A673 (cell line): ENCODE measurements around the gene RASIP1. TPM values are rescaled to one million over a fixed set of nuclear protein-coding genes. Genes with fewer than 3 reads are reported as not detected.

Experiments
- BruUV-seq: library from RNA; stranded (reverse); fragments of 400-500 nt; replicated peaks from 2 replicates; lab custom pipeline; 2021; lab: Mats Ljungman, UMichigan
- CTCF ChIA-PET: fragments of 300-600 bp; sonication (Branson Sonifier 250); formaldehyde crosslinking; loops from one replicate; lab custom pipeline; 2022; ENCODE audit warnings: antibody characterized with exemption; lab: Charles Lee
- POLR2A ChIA-PET: fragments of 300-600 bp; sonication (Branson Sonifier 250); formaldehyde crosslinking; loops from one replicate; lab custom pipeline; 2022; ENCODE audit warnings: antibody characterized with exemption; ENCODE audit not compliant: low non-redundant PET; lab: Charles Lee
- DNase-seq: peaks from one replicate; pipeline ENCODE4 v3.0.0-alpha.2; 2015; ENCODE audit warnings: low spot score
- H3K27ac ChIP-seq: fragments of 200-600 bp; sonication (generic); 2 replicates; pipeline ENCODE4 v1.5.1; 2016; ENCODE audit warnings: mixed run types, low read depth, mild to moderate bottlenecking, mixed read lengths, antibody characterized with exemption, low read length; ENCODE audit not compliant: poor library complexity, severe bottlenecking
- H3K27me3 ChIP-seq: fragments of 200-600 bp; sonication (generic); replicated peaks from 2 replicates; pipeline ENCODE4 v1.6.1; 2017; ENCODE audit warnings: mixed run types, low read depth, mild to moderate bottlenecking, mixed read lengths, antibody characterized with exemption, low read length; ENCODE audit not compliant: insufficient read depth, poor library complexity
- H3K36me3 ChIP-seq: fragments of 200-600 bp; sonication (generic); 2 replicates; pipeline ENCODE4 v1.6.1; 2016; ENCODE audit warnings: mixed run types, mild to moderate bottlenecking, mixed read lengths, antibody characterized with exemption, low read length; ENCODE audit not compliant: insufficient read depth, poor library complexity, severe bottlenecking
- H3K4me1 ChIP-seq: fragments of 200-600 bp; sonication (generic); 2 replicates; pipeline ENCODE4 v1.6.1; 2017; ENCODE audit warnings: mixed run types, mild to moderate bottlenecking, mixed read lengths, antibody characterized with exemption, low read length; ENCODE audit not compliant: insufficient read depth, poor library complexity, severe bottlenecking
- H3K4me3 ChIP-seq: fragments of 200-600 bp; sonication (generic); 2 replicates; pipeline ENCODE4 v1.5.1; 2016; ENCODE audit warnings: low read depth, mixed run types, mild to moderate bottlenecking, mixed read lengths, low read length; ENCODE audit not compliant: poor library complexity, severe bottlenecking
- H3K9me3 ChIP-seq: fragments of 200-600 bp; sonication (generic); 2 replicates; pipeline ENCODE4 v1.6.1; 2016; ENCODE audit warnings: mixed run types, low read depth, mild to moderate bottlenecking, mixed read lengths, antibody characterized with exemption, low read length; ENCODE audit not compliant: poor library complexity, severe bottlenecking
- CTCF ChIP-seq: fragments of 300-800, 200-600 bp; sonication (generic); conservative IDR thresholded peaks from 2 replicates; pipeline ENCODE4 v1.5.1; 2017; ENCODE audit warnings: low read depth, mild to moderate bottlenecking, antibody characterized with exemption, low read length, moderate library complexity, mixed read lengths
- EZH2 ChIP-seq: fragments of 200-600 bp; sonication (generic); IDR thresholded peaks from 2 replicates; pipeline ENCODE4 v1.6.1; 2017; ENCODE audit warnings: borderline replicate concordance, low read depth, mild to moderate bottlenecking, mixed read lengths, antibody characterized with exemption, low read length; ENCODE audit not compliant: poor library complexity, severe bottlenecking
- intact Hi-C: fragments of 100-400 bp; cut with micrococcal nuclease; formaldehyde crosslinking; loops from one replicate; pipeline ENCODE4 v1.10.0; 2022; ENCODE audit not compliant: unreplicated experiment
- total RNA-seq: library from RNA; stranded (reverse); gene quantifications from 2 replicates; pipeline ENCODE4 v1.2.3, GENCODE V29; 2021

RASIP1 gene
- total RNA-seq, 1 experiment from 2014 or later = 3.8 TPM

DNA sequence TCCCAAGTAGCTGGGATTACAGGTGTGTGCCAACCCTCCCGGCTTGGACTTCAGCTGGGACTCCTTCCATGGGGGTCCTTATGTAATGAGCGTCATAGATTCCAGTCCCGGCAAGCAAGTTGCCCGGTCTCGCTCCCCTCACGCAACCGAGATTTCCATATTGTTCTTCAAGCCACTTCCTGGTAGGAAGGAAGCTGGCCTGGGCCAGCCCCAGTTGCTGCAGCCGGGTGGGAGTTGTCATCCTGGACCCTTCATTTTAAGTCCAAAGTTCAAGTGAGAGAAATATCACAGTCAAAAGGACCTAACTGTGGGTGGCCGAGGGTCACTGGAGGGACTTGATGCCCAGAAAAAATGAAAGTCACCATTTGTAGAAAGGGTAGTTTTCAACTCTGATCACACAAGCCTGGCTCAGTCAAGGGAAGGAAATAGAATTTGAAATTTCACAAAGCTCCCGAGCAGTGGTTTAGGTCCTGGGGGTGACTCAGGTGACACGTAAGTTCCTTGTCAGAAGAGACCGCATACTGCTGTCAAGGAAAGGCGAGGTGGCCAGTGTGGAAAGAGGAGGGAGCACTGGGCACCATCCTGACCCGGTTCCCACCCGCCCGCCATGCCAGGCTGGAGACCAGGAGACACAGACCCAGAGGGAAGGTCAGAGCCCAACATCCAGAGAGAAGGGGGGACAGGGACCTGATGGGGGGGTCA lies 20.2 kb upstream of the RASIP1 start:
- POLR2A ChIA-PET = interaction anchor here (0.7 kb wide), 1 partner anchor 77 kb away, joined by 6 read pairs; no protein-coding TSS in a partner anchor

GRCh38 chr19:48757741-48758144 lies 17.3 kb upstream of the RASIP1 start:
- no peak for DNase-seq
- TF ChIP-seq EZH2 = no peak
- no peak for TF ChIP-seq CTCF
- Histone ChIP-seq H3K9me3 (no peaks in the 10 kb centered on the region), H3K27me3 (peaks cover 3% of the 10 kb centered on the region), H3K27ac (no peak overlapping the region), H3K4me1 (no peaks in the 10 kb centered on the region), H3K4me3 (no peak overlapping the region), H3K36me3 (no peaks in the 10 kb centered on the region)
- ChIA-PET CTCF (no interaction called here), POLR2A (no interaction called here)
- intact Hi-C loops = no loop called here
- no TSS peak for BruUV-seq

More for the DNA sequence above, 20.2 kb upstream of the RASIP1 start:
- no peaks in the 10 kb centered on the region for H3K4me1 ChIP-seq
- H3K27me3 ChIP-seq = peaks cover 3% of the 10 kb centered on the region
- H3K4me3 ChIP-seq = no peak overlapping the region
- DNase-seq = no peak
- BruUV-seq = no TSS peak
- no peaks in the 10 kb centered on the region for H3K9me3 ChIP-seq
- no peak for TF ChIP-seq CTCF
- TF ChIP-seq EZH2 = no peak
- CTCF ChIA-PET = no interaction called here
- no peak overlapping the region for H3K27ac ChIP-seq
- intact Hi-C loops = no loop called here
- no peaks in the 10 kb centered on the region for H3K36me3 ChIP-seq

DNA sequence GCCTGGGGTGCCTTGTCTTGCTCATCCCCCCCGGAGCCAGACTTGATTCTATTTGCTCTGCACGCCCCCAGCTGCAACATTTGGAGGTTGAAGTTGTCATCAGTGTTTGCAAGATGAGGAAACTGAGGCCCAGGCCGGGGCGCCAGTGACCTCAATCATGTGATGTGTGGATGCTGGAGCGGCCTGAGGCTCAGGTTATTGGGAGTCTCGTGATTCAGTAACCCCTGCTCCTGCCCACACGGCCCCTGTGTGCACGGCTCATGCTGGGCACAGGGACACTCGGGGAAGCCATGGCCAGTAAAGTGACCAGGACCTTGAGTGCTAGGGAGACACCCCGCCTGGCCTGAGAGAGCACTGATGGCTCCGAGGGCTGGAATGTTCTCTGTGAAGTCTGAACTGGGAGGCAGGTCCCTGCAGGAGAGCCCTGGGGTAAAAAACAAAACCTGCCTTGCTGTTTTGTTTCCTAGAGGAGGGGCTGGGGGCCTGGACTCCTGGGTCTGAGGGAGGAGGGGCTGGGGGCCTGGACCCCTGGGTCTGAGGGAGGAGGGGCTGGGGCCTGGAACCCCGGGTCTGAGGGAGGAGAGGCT lies 16.8 kb upstream of the RASIP1 start:
- Histone ChIP-seq H3K4me3 (no peak overlapping the region), H3K36me3 (no peaks in the 10 kb centered on the region), H3K27me3 (peaks cover 3% of the 10 kb centered on the region), H3K9me3 (no peaks in the 10 kb centered on the region), H3K4me1 (no peaks in the 10 kb centered on the region), H3K27ac (no peak overlapping the region)
- no TSS peak for BruUV-seq
- TF ChIP-seq EZH2 (no peak), CTCF (no peak)
- CTCF ChIA-PET = no interaction called here
- intact Hi-C loops = no loop called here
- POLR2A ChIA-PET = no interaction called here
- no peak for DNase-seq
